ENCODE measurements around the gene CDK19. TPM values are rescaled to one million over a fixed set of nuclear protein-coding genes. Genes with fewer than 3 reads are reported as not detected.

The CDK19 gene
- total RNA-seq, 2 donors from 2014 or later = 8.7 to 14.3 TPM

GRCh38 chr6:110786271-110786670, 29.0 kb downstream of the CDK19 start:
- peaks cover 0 to 11% of the 10 kb centered on the region in 2 donors for H3K4me1 ChIP-seq (ENCODE audit: control insufficient read depth in 1 of 2, low read depth in 2 of 2)
- TF ChIP-seq, protein P1, sequence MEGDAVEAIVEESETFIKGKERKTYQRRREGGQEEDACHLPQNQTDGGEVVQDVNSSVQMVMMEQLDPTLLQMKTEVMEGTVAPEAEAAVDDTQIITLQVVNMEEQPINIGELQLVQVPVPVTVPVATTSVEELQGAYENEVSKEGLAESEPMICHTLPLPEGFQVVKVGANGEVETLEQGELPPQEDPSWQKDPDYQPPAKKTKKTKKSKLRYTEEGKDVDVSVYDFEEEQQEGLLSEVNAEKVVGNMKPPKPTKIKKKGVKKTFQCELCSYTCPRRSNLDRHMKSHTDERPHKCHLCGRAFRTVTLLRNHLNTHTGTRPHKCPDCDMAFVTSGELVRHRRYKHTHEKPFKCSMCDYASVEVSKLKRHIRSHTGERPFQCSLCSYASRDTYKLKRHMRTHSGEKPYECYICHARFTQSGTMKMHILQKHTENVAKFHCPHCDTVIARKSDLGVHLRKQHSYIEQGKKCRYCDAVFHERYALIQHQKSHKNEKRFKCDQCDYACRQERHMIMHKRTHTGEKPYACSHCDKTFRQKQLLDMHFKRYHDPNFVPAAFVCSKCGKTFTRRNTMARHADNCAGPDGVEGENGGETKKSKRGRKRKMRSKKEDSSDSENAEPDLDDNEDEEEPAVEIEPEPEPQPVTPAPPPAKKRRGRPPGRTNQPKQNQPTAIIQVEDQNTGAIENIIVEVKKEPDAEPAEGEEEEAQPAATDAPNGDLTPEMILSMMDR (IDR thresholded peaks at IDR 0.05) = no peak
- no peaks in the 10 kb centered on the region for H3K36me3 ChIP-seq
- no peak overlapping the region for H3K4me3 ChIP-seq
- peaks cover 5% of the 10 kb centered on the region for H3K9me3 ChIP-seq
- H3K27me3 ChIP-seq (replicated peaks; ENCODE audit: insufficient read depth) = no peaks in the 10 kb centered on the region
- H3K27ac ChIP-seq = no peak overlapping the region
- DNase-seq (ENCODE audit: low spot score) (no peak), ATAC-seq (ENCODE audit: insufficient number of reproducible peaks, low FRiP score, low read depth) (no peak)

DNA sequence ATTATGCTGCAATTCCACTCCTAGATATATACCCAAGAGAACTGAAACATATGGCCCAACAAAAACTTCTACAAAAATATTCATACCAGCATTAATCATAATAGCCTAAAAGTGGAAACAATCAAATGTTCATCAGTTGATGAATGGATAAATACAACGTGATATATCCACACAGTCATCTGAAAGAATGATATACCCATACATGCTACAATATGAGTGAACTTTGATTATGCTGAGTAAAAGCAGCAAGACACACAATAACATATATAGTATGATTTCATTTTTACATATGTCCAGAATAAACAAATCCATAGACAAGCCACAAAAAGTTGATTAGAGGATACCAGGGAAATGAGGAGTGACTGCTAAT, 30.7 kb downstream of the CDK19 start:
- ATAC-seq (ENCODE audit: insufficient number of reproducible peaks, low FRiP score, low read depth) = no peak

GRCh38 chr6:110781522-110782214, 33.6 kb downstream of the CDK19 start:
- Histone ChIP-seq H3K4me3 (no peak overlapping the region), H3K27ac (no peak overlapping the region), H3K36me3 (no peaks in the 10 kb centered on the region), H3K4me1 (ENCODE audit: control insufficient read depth in 1 of 2, low read depth in 2 of 2) (peaks cover 0 to 16% of the 10 kb centered on the region in 2 donors), H3K27me3 (replicated peaks; ENCODE audit: insufficient read depth) (no peaks in the 10 kb centered on the region), H3K9me3 (no peaks in the 10 kb centered on the region)
- ATAC-seq (ENCODE audit: insufficient number of reproducible peaks, low FRiP score, low read depth) (no peak), DNase-seq (ENCODE audit: low spot score) (no peak)
- TF ChIP-seq, protein P1 (IDR thresholded peaks at IDR 0.05) = no peak

More for the DNA sequence above, 30.7 kb downstream of the CDK19 start:
- Histone ChIP-seq H3K36me3 (no peaks in the 10 kb centered on the region), H3K27me3 (replicated peaks; ENCODE audit: insufficient read depth) (no peaks in the 10 kb centered on the region), H3K9me3 (peaks cover 5% of the 10 kb centered on the region), H3K27ac (no peak overlapping the region), H3K4me1 (ENCODE audit: control insufficient read depth in 1 of 2, low read depth in 2 of 2) (peaks cover 0 to 15% of the 10 kb centered on the region in 2 donors), H3K4me3 (no peak overlapping the region)
- no peak for DNase-seq (ENCODE audit: low spot score)
- TF ChIP-seq, protein P1 (IDR thresholded peaks at IDR 0.05) = no peak

DNA sequence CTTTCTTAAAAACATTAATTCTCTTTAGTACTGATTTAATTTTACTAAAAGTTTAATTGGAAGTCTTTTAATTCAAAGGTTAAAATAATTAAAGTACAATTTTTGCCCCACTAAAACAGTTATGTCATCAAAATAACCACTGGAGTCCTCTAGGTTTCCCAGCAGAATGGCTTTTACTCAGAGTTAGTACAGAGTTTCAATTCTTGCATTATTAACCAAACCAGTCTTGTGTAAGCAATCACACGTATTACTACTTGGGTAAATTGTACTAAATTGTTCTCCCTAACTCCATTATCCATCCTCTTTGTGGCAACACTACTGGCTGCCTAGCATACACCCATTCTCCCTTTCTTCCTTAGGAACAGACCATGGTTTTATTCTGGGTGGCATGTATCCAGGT, 36.9 kb downstream of the CDK19 start:
- no peaks in the 10 kb centered on the region for H3K36me3 ChIP-seq
- H3K27me3 ChIP-seq (replicated peaks; ENCODE audit: insufficient read depth) = no peaks in the 10 kb centered on the region
- peaks cover 0 to 22% of the 10 kb centered on the region in 2 donors for H3K4me1 ChIP-seq (ENCODE audit: control insufficient read depth in 1 of 2, low read depth in 2 of 2)
- no peak for ATAC-seq (ENCODE audit: insufficient number of reproducible peaks, low FRiP score, low read depth)
- H3K27ac ChIP-seq = no peak overlapping the region
- H3K9me3 ChIP-seq = no peaks in the 10 kb centered on the region
- no peak overlapping the region for H3K4me3 ChIP-seq
- no peak for DNase-seq (ENCODE audit: low spot score)
- TF ChIP-seq, protein P1 (IDR thresholded peaks at IDR 0.05) = no peak

- Histone ChIP-seq H3K36me3 (no peaks in the 10 kb centered on the region), H3K27ac (no peak overlapping the region), H3K27me3 (replicated peaks; ENCODE audit: insufficient read depth) (no peaks in the 10 kb centered on the region), H3K9me3 (no peaks in the 10 kb centered on the region), H3K4me1 (ENCODE audit: control insufficient read depth in 1 of 2, low read depth in 2 of 2) (peaks cover 0 to 22% of the 10 kb centered on the region in 2 donors), H3K4me3 (no peak overlapping the region)
- ATAC-seq (ENCODE audit: insufficient number of reproducible peaks, low FRiP score, low read depth) (no peak), DNase-seq (ENCODE audit: low spot score) (no peak)
- TF ChIP-seq, protein P1 (IDR thresholded peaks at IDR 0.05) = no peak
These were observed 37.6 kb downstream of the CDK19 start for GRCh38 chr6:110777636-110778035.
